ENCODE data around the gene AUTS2. TPM values are rescaled to one million over a fixed set of nuclear protein-coding genes. Genes with fewer than 3 reads are reported as not detected.

Gene AUTS2
- total RNA-seq, 1 experiment from 2014 or later: 50.0 TPM

DNA sequence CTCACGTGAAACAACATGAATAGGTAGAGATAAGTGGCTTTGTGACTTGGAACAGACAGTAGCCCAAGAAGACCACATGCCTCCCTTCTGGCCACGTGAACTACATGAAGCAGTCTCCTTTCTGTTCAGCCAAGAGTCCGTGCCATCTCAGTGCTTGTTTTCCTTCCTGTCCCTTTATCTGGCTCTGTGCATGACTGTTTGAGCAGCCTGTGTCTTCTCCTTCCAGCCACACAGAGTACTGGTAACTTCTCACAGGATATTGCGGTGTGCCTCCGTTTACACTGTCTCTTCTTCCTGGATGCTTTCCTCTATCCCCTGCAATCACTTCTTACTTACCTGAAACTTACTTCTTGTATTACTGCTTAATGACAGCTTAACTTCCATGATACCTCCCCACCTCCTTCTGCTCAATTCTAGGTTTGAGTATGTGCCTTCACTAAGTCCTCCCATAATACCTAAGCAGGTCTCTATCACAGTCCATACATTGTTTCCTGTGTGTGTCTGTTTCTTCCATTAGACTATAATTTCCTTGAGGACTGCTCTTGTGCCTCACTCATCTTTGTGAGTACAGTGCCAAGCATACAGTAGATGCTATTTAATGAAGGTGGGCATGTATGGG lies 748.7 kb downstream of the AUTS2 start:
- POLR2A ChIA-PET: no interaction called here
- Mint-ChIP-seq H3K27me3 (ENCODE audit: low read depth) (no peaks in the 10 kb centered on the region), H3K9me3 (no peaks in the 10 kb centered on the region), H3K27ac (no peak overlapping the region), H3K4me3 (no peak overlapping the region), H3K36me3 (no peaks in the 10 kb centered on the region), H3K4me1 (no peaks in the 10 kb centered on the region)
- DNase-seq (ENCODE audit: low spot score) (no peak), ATAC-seq (no peak)
- TF ChIP-seq, protein P1, sequence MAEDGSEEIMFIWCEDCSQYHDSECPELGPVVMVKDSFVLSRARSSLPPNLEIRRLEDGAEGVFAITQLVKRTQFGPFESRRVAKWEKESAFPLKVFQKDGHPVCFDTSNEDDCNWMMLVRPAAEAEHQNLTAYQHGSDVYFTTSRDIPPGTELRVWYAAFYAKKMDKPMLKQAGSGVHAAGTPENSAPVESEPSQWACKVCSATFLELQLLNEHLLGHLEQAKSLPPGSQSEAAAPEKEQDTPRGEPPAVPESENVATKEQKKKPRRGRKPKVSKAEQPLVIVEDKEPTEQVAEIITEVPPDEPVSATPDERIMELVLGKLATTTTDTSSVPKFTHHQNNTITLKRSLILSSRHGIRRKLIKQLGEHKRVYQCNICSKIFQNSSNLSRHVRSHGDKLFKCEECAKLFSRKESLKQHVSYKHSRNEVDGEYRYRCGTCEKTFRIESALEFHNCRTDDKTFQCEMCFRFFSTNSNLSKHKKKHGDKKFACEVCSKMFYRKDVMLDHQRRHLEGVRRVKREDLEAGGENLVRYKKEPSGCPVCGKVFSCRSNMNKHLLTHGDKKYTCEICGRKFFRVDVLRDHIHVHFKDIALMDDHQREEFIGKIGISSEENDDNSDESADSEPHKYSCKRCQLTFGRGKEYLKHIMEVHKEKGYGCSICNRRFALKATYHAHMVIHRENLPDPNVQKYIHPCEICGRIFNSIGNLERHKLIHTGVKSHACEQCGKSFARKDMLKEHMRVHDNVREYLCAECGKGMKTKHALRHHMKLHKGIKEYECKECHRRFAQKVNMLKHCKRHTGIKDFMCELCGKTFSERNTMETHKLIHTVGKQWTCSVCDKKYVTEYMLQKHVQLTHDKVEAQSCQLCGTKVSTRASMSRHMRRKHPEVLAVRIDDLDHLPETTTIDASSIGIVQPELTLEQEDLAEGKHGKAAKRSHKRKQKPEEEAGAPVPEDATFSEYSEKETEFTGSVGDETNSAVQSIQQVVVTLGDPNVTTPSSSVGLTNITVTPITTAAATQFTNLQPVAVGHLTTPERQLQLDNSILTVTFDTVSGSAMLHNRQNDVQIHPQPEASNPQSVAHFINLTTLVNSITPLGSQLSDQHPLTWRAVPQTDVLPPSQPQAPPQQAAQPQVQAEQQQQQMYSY (CRISPR knock-in tag; IDR thresholded peaks at IDR 0.05): no peak
- TF ChIP-seq ZNF512 (CRISPR knock-in tag; IDR thresholded peaks at IDR 0.05; ENCODE audit: borderline replicate concordance) (no peak), FOXJ3 (CRISPR knock-in tag; IDR thresholded peaks at IDR 0.05; ENCODE audit: borderline replicate concordance) (no peak), AFF4 (CRISPR knock-in tag; IDR thresholded peaks at IDR 0.05; ENCODE audit: borderline replicate concordance) (no peak), MXD4 (CRISPR knock-in tag; IDR thresholded peaks at IDR 0.05; ENCODE audit: borderline replicate concordance) (no peak), NFYB (CRISPR knock-in tag; conservative IDR thresholded peaks at IDR 0.05; ENCODE audit: low read depth) (no peak), ZNF219 (CRISPR knock-in tag; IDR thresholded peaks at IDR 0.05; ENCODE audit: borderline replicate concordance) (no peak), CREM (CRISPR knock-in tag; IDR thresholded peaks at IDR 0.05) (no peak), USF2 (CRISPR knock-in tag; IDR thresholded peaks at IDR 0.05) (no peak), GRHL2 (CRISPR knock-in tag; IDR thresholded peaks at IDR 0.05; ENCODE audit: insufficient replicate concordance, severe bottlenecking) (no peak), ZBTB43 (CRISPR knock-in tag; IDR thresholded peaks at IDR 0.05) (no peak), PRRX2 (CRISPR knock-in tag; IDR thresholded peaks at IDR 0.05) (no peak)
- TF ChIP-seq, protein P2, sequence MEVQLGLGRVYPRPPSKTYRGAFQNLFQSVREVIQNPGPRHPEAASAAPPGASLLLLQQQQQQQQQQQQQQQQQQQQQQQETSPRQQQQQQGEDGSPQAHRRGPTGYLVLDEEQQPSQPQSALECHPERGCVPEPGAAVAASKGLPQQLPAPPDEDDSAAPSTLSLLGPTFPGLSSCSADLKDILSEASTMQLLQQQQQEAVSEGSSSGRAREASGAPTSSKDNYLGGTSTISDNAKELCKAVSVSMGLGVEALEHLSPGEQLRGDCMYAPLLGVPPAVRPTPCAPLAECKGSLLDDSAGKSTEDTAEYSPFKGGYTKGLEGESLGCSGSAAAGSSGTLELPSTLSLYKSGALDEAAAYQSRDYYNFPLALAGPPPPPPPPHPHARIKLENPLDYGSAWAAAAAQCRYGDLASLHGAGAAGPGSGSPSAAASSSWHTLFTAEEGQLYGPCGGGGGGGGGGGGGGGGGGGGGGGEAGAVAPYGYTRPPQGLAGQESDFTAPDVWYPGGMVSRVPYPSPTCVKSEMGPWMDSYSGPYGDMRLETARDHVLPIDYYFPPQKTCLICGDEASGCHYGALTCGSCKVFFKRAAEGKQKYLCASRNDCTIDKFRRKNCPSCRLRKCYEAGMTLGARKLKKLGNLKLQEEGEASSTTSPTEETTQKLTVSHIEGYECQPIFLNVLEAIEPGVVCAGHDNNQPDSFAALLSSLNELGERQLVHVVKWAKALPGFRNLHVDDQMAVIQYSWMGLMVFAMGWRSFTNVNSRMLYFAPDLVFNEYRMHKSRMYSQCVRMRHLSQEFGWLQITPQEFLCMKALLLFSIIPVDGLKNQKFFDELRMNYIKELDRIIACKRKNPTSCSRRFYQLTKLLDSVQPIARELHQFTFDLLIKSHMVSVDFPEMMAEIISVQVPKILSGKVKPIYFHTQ (CRISPR knock-in tag; IDR thresholded peaks at IDR 0.05): no peak
- TF ChIP-seq, protein P3, sequence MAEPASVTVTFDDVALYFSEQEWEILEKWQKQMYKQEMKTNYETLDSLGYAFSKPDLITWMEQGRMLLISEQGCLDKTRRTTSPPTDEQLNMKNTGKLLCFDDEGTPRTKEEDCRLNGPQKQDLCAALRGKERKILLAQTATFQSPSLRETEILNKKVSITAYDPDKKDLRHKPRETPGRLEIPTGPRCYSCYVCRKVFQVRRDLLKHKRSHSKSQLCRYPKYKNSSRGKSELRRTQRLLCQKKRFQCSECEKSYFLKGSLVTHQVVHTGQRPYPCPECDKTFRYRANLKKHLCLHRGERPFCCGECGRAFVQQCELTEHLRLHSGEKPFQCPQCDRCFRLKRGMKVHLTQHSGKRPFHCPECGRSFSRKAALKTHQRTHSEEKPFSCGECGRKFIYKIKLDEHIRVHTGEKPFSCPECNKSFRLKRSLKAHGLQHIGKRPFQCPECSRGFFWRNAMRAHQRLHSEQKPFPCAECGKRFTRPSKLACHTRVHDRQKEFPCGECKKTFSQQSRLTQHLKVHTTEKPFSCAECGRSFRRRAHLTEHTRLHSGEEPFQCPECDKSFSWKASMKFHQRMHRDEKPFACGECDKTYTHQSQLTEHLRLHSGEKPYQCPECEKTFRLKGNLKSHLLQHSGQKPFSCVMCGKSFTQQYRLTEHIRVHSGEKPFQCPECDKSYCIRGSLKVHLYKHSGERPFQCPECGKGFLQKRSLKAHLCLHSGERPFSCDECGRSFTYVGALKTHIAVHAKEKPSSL (CRISPR knock-in tag; conservative IDR thresholded peaks at IDR 0.05): no peak
- TF ChIP-seq, protein P4, sequence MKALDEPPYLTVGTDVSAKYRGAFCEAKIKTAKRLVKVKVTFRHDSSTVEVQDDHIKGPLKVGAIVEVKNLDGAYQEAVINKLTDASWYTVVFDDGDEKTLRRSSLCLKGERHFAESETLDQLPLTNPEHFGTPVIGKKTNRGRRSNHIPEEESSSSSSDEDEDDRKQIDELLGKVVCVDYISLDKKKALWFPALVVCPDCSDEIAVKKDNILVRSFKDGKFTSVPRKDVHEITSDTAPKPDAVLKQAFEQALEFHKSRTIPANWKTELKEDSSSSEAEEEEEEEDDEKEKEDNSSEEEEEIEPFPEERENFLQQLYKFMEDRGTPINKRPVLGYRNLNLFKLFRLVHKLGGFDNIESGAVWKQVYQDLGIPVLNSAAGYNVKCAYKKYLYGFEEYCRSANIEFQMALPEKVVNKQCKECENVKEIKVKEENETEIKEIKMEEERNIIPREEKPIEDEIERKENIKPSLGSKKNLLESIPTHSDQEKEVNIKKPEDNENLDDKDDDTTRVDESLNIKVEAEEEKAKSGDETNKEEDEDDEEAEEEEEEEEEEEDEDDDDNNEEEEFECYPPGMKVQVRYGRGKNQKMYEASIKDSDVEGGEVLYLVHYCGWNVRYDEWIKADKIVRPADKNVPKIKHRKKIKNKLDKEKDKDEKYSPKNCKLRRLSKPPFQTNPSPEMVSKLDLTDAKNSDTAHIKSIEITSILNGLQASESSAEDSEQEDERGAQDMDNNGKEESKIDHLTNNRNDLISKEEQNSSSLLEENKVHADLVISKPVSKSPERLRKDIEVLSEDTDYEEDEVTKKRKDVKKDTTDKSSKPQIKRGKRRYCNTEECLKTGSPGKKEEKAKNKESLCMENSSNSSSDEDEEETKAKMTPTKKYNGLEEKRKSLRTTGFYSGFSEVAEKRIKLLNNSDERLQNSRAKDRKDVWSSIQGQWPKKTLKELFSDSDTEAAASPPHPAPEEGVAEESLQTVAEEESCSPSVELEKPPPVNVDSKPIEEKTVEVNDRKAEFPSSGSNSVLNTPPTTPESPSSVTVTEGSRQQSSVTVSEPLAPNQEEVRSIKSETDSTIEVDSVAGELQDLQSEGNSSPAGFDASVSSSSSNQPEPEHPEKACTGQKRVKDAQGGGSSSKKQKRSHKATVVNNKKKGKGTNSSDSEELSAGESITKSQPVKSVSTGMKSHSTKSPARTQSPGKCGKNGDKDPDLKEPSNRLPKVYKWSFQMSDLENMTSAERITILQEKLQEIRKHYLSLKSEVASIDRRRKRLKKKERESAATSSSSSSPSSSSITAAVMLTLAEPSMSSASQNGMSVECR (CRISPR knock-in tag; IDR thresholded peaks at IDR 0.05; ENCODE audit: borderline replicate concordance): no peak
- CTCF ChIA-PET: no interaction called here
